Upper lobe of left lung (tissue), 4 donors: ENCODE measurements around the gene KCNC1.

Experiments
- EP300 ChIP-seq, 4 donors: sonication (generic); formaldehyde crosslinking; IDR thresholded peaks; one replicate each; pipeline ENCODE4 v1.5.1; 2017; ENCODE audit warnings: antibody characterized with exemption in 4 of 4, control low read depth in 2 of 4
- POLR2A ChIP-seq, 4 donors: fragments of 450-650 bp; IDR thresholded peaks; one replicate each; pipeline ENCODE4 v1.5.1; 2016 to 2017; ENCODE audit warnings: antibody characterized with exemption in 4 of 4, mild to moderate bottlenecking in 2 of 4
- POLR2AphosphoS5 ChIP-seq, 2 donors: sonication (generic); formaldehyde crosslinking; IDR thresholded peaks; one replicate each; pipeline ENCODE4 v1.5.1; 2017; ENCODE audit warnings: antibody characterized with exemption in 2 of 2
- TF ChIP-seq, protein P1 (sequence below), 6 experiments: fragments of 450-650 bp in 4 of 6; fragments of 200-600 bp in 2 of 6; sonication (generic) in 2 of 6; IDR thresholded peaks; one replicate each; pipeline ENCODE4 v1.5.1; 2016 to 2019; ENCODE audit warnings: antibody characterized with exemption in 6 of 6

DNA sequence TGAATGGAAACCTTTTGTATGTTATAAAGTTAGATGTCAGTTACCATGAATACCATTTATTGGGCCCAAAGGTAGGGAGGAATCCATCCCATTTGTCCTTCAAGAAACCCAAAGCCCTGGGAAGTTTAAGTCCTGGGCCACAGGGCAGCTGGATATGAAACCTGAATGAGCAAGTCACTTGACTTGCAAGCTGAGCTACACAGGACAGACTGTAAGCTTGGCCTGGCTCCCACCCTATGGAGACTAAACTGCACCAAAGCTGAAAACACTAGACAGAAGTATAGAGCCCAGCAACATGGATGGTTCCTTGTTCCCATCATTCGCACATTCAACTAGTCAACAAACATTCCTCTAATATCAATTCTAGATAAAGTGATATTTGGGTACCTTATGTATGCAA is 71.3 kb downstream of the KCNC1 start:
- TF ChIP-seq EP300 (IDR thresholded peaks at IDR 0.05), result no peak
- TF ChIP-seq, protein P1, sequence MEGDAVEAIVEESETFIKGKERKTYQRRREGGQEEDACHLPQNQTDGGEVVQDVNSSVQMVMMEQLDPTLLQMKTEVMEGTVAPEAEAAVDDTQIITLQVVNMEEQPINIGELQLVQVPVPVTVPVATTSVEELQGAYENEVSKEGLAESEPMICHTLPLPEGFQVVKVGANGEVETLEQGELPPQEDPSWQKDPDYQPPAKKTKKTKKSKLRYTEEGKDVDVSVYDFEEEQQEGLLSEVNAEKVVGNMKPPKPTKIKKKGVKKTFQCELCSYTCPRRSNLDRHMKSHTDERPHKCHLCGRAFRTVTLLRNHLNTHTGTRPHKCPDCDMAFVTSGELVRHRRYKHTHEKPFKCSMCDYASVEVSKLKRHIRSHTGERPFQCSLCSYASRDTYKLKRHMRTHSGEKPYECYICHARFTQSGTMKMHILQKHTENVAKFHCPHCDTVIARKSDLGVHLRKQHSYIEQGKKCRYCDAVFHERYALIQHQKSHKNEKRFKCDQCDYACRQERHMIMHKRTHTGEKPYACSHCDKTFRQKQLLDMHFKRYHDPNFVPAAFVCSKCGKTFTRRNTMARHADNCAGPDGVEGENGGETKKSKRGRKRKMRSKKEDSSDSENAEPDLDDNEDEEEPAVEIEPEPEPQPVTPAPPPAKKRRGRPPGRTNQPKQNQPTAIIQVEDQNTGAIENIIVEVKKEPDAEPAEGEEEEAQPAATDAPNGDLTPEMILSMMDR (IDR thresholded peaks at IDR 0.05), result no peak
- TF ChIP-seq POLR2A (IDR thresholded peaks at IDR 0.05), result no peak
- no peak for TF ChIP-seq POLR2AphosphoS5 (IDR thresholded peaks at IDR 0.05)
